GM12874 (cell line): ENCODE data around the gene APLNR.

Source experiments
- TF ChIP-seq, protein P1 (sequence below): IDR thresholded peaks from 2 replicates; pipeline ENCODE4 v1.5.1; 2011; ENCODE audit warnings: low read depth, mild to moderate bottlenecking, control low read depth, low read length, moderate library complexity; ENCODE audit not compliant: insufficient read depth

APLNR gene

DNA sequence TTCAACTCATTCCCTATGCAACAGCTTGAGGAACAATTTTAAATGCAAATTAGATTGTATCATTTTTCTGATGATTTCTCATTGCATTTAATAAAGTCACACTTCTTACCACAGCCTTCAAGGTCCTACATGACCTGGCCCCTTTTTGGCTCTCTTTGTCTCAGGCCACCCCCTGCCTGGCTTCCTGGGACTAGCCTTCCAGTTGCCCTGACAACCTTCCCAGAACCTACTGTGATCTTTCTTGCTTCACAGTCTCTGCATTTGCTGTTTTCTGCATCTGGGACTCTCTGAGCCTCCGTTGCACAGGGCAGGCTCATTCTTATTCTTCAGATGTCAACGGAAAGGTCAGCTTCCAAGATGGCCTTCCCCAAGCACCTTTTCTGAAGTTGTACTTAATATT is 12.9 kb downstream of the APLNR start:
- TF ChIP-seq, protein P1, sequence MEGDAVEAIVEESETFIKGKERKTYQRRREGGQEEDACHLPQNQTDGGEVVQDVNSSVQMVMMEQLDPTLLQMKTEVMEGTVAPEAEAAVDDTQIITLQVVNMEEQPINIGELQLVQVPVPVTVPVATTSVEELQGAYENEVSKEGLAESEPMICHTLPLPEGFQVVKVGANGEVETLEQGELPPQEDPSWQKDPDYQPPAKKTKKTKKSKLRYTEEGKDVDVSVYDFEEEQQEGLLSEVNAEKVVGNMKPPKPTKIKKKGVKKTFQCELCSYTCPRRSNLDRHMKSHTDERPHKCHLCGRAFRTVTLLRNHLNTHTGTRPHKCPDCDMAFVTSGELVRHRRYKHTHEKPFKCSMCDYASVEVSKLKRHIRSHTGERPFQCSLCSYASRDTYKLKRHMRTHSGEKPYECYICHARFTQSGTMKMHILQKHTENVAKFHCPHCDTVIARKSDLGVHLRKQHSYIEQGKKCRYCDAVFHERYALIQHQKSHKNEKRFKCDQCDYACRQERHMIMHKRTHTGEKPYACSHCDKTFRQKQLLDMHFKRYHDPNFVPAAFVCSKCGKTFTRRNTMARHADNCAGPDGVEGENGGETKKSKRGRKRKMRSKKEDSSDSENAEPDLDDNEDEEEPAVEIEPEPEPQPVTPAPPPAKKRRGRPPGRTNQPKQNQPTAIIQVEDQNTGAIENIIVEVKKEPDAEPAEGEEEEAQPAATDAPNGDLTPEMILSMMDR: no peak

DNA sequence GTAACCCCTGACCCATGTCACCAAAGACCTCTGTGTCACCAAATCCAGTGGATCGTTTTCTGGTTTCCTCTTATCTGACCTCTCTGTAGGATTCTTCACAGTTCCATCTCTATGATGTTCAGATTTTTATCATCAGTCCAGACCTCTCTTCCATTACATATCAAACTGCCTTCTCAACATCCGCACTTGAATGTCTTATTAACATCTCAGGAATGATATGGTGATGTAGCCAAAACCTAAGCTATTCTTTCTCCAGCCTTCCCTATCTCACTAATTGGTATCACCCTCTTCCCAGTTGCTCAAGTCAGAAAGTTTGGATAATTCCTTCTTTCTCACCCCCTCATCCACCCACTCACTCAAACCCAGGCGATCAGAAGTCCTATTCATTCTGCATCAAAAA is 13.4 kb downstream of the APLNR start:
- TF ChIP-seq, protein P1: no peak

DNA sequence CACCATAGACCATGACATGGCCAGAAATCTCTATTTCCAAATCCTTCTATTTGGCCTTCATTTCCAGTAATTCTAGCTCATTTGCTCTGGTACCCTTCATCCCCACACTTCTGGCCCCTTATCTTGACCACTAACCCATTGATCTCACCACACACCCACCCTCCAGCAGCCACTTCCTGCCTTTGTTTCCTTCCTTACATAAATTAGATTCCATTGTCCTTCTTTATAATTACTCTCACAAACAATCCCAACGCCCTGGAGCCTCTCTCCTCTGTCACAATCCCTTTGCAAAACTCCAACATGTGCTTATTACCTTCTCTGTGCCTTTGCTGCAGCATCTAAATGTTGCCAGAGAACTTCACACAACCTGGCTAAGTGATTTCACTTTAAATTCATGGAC is 14.8 kb downstream of the APLNR start:
- TF ChIP-seq, protein P1: no peak

DNA sequence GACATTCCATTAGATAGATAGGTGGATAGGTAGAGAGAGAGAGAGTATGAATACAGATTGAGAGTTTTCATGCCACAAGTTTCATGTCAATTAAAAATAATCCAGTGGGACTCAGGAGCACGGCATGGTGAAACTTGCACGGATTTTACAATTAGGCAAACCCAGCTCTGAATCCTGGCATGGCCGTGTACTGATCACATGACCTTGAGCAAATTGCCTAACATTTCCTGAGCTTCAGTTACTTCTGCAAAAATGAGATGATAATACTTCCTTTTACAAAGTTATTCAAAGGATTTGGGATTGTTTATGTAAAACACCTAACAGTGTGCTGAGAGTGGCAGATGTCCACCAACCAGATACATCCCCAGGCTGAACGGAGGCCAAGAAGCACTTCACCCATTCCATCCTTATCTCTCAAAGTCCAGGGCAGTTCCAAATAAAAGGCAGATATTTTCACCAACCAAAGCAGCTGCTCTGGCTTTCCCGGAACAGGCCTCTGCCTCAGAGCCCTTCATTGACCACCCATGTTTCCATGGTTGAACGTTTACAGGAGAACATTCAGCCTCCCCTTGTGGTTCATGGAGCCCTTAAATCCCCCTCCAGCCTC is 17.9 kb downstream of the APLNR start:
- TF ChIP-seq, protein P1: no peak

DNA sequence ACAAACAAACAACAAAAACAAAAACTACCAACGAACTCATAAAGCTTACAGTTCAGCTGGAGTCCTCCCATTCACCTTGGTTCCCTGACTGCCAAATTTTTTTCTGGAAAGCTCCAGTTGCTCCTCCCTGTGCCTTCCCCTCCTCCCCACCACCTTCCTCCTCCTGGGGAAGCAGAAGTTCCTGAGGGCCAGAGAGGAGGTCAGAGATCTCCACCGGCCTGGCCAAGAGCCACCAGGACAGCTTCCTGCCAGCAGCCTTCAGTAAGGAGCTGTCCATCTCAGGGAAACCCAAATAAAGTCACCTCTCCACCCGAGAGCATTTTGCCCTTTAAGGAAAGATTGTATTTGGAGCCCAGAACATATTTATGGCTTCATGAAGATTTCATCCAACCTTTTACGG is 20.0 kb downstream of the APLNR start:
- TF ChIP-seq, protein P1: no peak

DNA sequence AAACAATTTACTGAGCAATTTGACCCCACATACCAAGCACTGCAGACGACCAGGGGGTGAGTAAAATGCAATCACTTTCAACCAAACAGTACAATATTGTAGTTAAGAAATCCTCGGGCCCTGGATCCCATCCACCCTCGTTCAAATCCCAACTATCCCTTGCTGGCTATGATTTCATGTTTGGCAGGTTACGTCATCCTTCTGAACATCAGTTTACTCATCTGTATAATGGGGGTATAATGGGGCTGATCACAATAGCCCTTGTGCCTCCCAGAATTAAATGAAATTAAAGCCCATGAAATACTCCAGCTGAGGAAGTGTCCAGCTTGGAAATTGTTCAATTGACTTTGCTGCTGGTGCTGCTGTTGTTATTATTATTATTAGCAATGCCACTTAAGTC is 20.6 kb downstream of the APLNR start:
- TF ChIP-seq, protein P1: no peak

DNA sequence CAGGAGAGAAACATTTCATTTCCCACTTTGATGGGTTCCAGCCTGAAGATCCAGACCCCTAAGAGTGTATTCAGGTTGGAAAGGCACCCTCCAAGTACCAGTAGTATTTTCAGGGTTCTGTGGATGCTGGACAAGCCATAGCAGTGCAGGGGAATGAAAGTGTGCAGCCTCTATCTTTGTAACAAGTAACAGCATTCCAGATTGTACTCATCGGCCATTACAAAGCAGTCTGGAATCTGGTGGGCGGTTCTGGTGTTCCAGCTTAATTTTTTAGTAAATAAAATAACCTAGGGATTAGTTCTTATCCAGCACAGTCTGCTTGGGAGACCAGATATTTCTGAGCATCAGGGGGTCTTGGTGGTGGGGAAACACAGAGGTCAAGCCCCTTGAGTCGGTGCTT is 22.6 kb downstream of the APLNR start:
- TF ChIP-seq, protein P1: no peak
